GM18508 (cell line): ENCODE data around the gene C1orf74.
A peak's percentile ranks its signal among the peaks of the same experiment; 100 is the strongest.

Source experiments
- ATAC-seq: cut with Tn5 transposase; IDR thresholded peaks from one replicate; pipeline ENCODE4 v1.9.1; 2021; ENCODE audit warnings: moderate number of reproducible peaks; ENCODE audit not compliant: insufficient read depth, unreplicated experiment

The C1orf74 gene

GRCh38 chr1:209784265-209785169, at the start of gene C1orf74:
TSS of gene C1orf74 (minus strand) at chr1:209784559. CDS start at chr1:209783634, 925 bp downstream.
- peak; percentile 88 for ATAC-seq

- ATAC-seq: no peak
These were observed 47.3 kb upstream of the C1orf74 start for GRCh38 chr1:209831615-209832014.

- no peak for ATAC-seq
These were observed 46.4 kb upstream of the C1orf74 start for GRCh38 chr1:209830722-209831121.

GRCh38 chr1:209829716-209830115, 45.4 kb upstream of the C1orf74 start:
- no peak for ATAC-seq

- peak; percentile 56 for ATAC-seq
These were observed 43.3 kb upstream of the C1orf74 start, which contains the start of gene UTP25 for GRCh38 chr1:209827384-209828262. TSS of gene UTP25 (plus strand) at chr1:209827972. CDS start at chr1:209828064, 92 bp downstream.

- no peak for ATAC-seq
These were observed 41.5 kb upstream of the C1orf74 start for GRCh38 chr1:209825591-209826434.

- ATAC-seq: peak; percentile 39
These were observed 39.0 kb upstream of the C1orf74 start for GRCh38 chr1:209823143-209824041.

GRCh38 chr1:209822706-209823105, 38.3 kb upstream of the C1orf74 start:
- no peak for ATAC-seq

- no peak for ATAC-seq
These were observed 36.6 kb upstream of the C1orf74 start for GRCh38 chr1:209820986-209821385.

- no peak for ATAC-seq
These were observed 34.7 kb upstream of the C1orf74 start for GRCh38 chr1:209819058-209819457.

GRCh38 chr1:209817691-209818090, 33.3 kb upstream of the C1orf74 start:
- no peak for ATAC-seq

- no peak for ATAC-seq
These were observed 32.6 kb upstream of the C1orf74 start for GRCh38 chr1:209816923-209817322.

- ATAC-seq: no peak
These were observed 31.6 kb upstream of the C1orf74 start for GRCh38 chr1:209815931-209816341.

GRCh38 chr1:209815490-209815889, 31.1 kb upstream of the C1orf74 start:
- no peak for ATAC-seq

- ATAC-seq: no peak
These were observed 29.5 kb upstream of the C1orf74 start for GRCh38 chr1:209813902-209814301.

- ATAC-seq: no peak
These were observed 26.4 kb upstream of the C1orf74 start for GRCh38 chr1:209810783-209811182.

GRCh38 chr1:209809611-209810010, 25.3 kb upstream of the C1orf74 start:
- ATAC-seq: no peak

GRCh38 chr1:209808059-209808581, 23.8 kb upstream of the C1orf74 start:
- ATAC-seq: no peak

- no peak for ATAC-seq
These were observed 23.1 kb upstream of the C1orf74 start for GRCh38 chr1:209807509-209807908.
